Measurements from ENCODE around the gene RAB25.

- TF ChIP-seq POLR2AphosphoS5 (IDR thresholded peaks at IDR 0.05) (no peak), CTCF (IDR thresholded peaks at IDR 0.05; ENCODE audit: poor library complexity, severe bottlenecking) (peak; percentile 52), EZH2 (IDR thresholded peaks at IDR 0.05; ENCODE audit: borderline replicate concordance, insufficient read depth, low read length, poor library complexity, severe bottlenecking) (no peak), TAF1 (IDR thresholded peaks at IDR 0.05; ENCODE audit: low read depth) (peak; percentile 44), MXI1 (conservative IDR thresholded peaks at IDR 0.05; ENCODE audit: poor library complexity, severe bottlenecking) (no peak)
Measured at GRCh38 chr1:156053768-156054499, 7.0 kb upstream of the RAB25 start, which contains the start of gene UBQLN4.
